Common myeloid progenitor, CD34-positive (primary cell): ENCODE results near the gene WFS1.

Experiments
- CTCF ChIA-PET: fragments of 350-600 bp; sonication (Branson Sonifier 250); formaldehyde crosslinking; loops from one replicate; lab custom pipeline; 2021; ENCODE audit warnings: antibody characterized with exemption; lab: Charles Lee
- POLR2A ChIA-PET: fragments of 350-600 bp; sonication (Branson Sonifier 250); formaldehyde crosslinking; loops from one replicate; lab custom pipeline; 2021; ENCODE audit warnings: antibody characterized with exemption; lab: Charles Lee
- DNase-seq, 3 donors: peaks; one replicate each; pipeline versions ENCODE4 v3.0.0 to v3.0.0-alpha.2; 2013
- H3K27ac ChIP-seq, 2 experiments: 1 replicate in 1 of 2; 2 replicates in 1 of 2; pipeline ENCODE4 v1.7.0; 2013; ENCODE audit warnings: inconsistent platforms in 2 of 2, low read length in 2 of 2, mild to moderate bottlenecking in 2 of 2, low read depth in 1 of 2, moderate library complexity in 1 of 2; ENCODE audit not compliant: severe bottlenecking in 2 of 2, insufficient read depth in 1 of 2, poor library complexity in 1 of 2
- H3K27me3 ChIP-seq, 5 experiments: replicated peaks in 2 of 5; 1 replicate in 3 of 5; 2 replicates in 2 of 5; pipeline versions ENCODE4 v1.6.1 to v1.7.0; 2013; ENCODE audit warnings: low read length in 4 of 5, mild to moderate bottlenecking in 2 of 5, moderate library complexity in 2 of 5, inconsistent platforms in 1 of 5; ENCODE audit not compliant: insufficient read depth in 5 of 5, control insufficient read depth in 4 of 5
- H3K36me3 ChIP-seq, 4 experiments: 1 replicate in 2 of 4; 2 replicates in 2 of 4; pipeline versions ENCODE4 v1.6.1 to v1.7.0; 2013; ENCODE audit warnings: low read length in 3 of 4, control low read depth in 1 of 4, mild to moderate bottlenecking in 1 of 4; ENCODE audit not compliant: control insufficient read depth in 4 of 4, insufficient read depth in 4 of 4
- H3K4me1 ChIP-seq, 4 experiments: 1 replicate in 3 of 4; 2 replicates in 1 of 4; pipeline versions ENCODE4 v1.6.1 to v1.7.1; 2013; ENCODE audit warnings: low read length in 3 of 4, mild to moderate bottlenecking in 3 of 4, control low read depth in 1 of 4, inconsistent platforms in 1 of 4, moderate library complexity in 1 of 4; ENCODE audit not compliant: control insufficient read depth in 4 of 4, insufficient read depth in 4 of 4; ENCODE audit errors: control extremely low read depth in 1 of 4
- H3K4me3 ChIP-seq, 7 experiments: 1 replicate in 4 of 7; 2 replicates in 3 of 7; pipeline versions ENCODE4 v1.5.1 to v1.7.0; 2013; ENCODE audit warnings: mild to moderate bottlenecking in 7 of 7, low read length in 6 of 7, moderate library complexity in 6 of 7, inconsistent platforms in 2 of 7, low read depth in 2 of 7, control low read depth in 1 of 7; ENCODE audit not compliant: insufficient read depth in 4 of 7, control insufficient read depth in 1 of 7; ENCODE audit errors: extremely low read depth in 1 of 7
- H3K9me3 ChIP-seq, 5 experiments: 1 replicate in 4 of 5; 2 replicates in 1 of 5; pipeline versions ENCODE4 v1.6.1 to v1.7.1; 2013; ENCODE audit warnings: low read length in 4 of 5, mild to moderate bottlenecking in 2 of 5, inconsistent platforms in 1 of 5, low read depth in 1 of 5, moderate library complexity in 1 of 5; ENCODE audit not compliant: control insufficient read depth in 4 of 5, insufficient read depth in 2 of 5; ENCODE audit errors: control extremely low read depth in 1 of 5
- WGBS: methylation state at CpG from one replicate; pipeline ENCODE4 v1.1.5; 2013; ENCODE audit not compliant: insufficient coverage; 5-methylcytosine and 5-hydroxymethylcytosine counted together

Gene WFS1

GRCh38 chr4:6230502-6230785 is 39.2 kb upstream of the WFS1 start:
- 67% methylated on average over 3 of the region's 3 CpGs for WGBS
- Histone ChIP-seq H3K9me3 (no peaks in the 10 kb centered on the region), H3K27me3 (peaks cover 0 to 18% (median 0%) of the 10 kb centered on the region in 5 experiments), H3K4me3 (no peak overlapping the region), H3K36me3 (no peaks in the 10 kb centered on the region), H3K4me1 (no peaks in the 10 kb centered on the region), H3K27ac (no peak overlapping the region)
- no peak for DNase-seq
- ChIA-PET CTCF (interaction anchor here (1.8 kb wide), 1 partner anchor 24 kb away, joined by 4 read pairs; no protein-coding TSS in a partner anchor), POLR2A (no interaction called here)

GRCh38 chr4:6230827-6231662 is 38.6 kb upstream of the WFS1 start:
- ChIA-PET POLR2A (no interaction called here), CTCF (interaction anchor here (0.6 to 1.8 kb wide), 3 partner anchors 20 to 235 kb away, joined by 3 to 4 read pairs (median 3); no protein-coding TSS in a partner anchor)
- H3K36me3 ChIP-seq = no peaks in the 10 kb centered on the region
- H3K27me3 ChIP-seq = peaks cover 0 to 20% (median 0%) of the 10 kb centered on the region in 5 experiments
- no peak overlapping the region for H3K27ac ChIP-seq
- WGBS = 95% methylated on average over 18 of the region's 21 CpGs
- H3K4me1 ChIP-seq = no peaks in the 10 kb centered on the region
- no peaks in the 10 kb centered on the region for H3K9me3 ChIP-seq
- no peak for DNase-seq
- H3K4me3 ChIP-seq = no peak overlapping the region

DNA sequence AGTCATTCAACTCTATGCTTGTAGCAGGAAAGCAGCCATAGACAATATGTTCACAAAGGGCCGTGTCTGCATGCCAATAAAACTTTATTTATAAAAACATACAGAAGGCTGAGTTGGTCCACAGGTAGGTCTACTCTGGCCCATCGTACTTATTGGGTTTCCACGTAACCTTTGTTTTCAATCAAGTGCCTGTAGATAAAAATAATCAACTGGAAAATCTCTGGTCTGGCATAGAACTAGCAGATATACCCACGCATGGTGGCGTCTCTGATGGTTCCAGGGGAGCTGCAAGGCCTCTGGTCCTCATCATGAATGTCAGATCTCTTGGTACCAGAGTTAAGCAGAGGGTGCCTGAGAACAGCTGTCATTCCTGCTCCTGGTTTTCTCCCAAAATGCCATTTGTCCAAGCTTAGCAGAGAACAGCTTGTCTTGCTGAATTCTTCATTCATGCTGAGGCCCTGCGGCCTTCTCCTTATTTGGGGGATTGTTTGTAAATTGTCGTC is 37.9 kb upstream of the WFS1 start:
- no peaks in the 10 kb centered on the region for H3K36me3 ChIP-seq
- CTCF ChIA-PET = interaction anchor here (0.6 to 1.8 kb wide), 3 partner anchors 19 to 234 kb away, joined by 3 to 4 read pairs (median 3); no protein-coding TSS in a partner anchor
- no peaks in the 10 kb centered on the region for H3K9me3 ChIP-seq
- H3K4me1 ChIP-seq = no peaks in the 10 kb centered on the region
- no peak overlapping the region for H3K4me3 ChIP-seq
- H3K27ac ChIP-seq = no peak overlapping the region
- no peak for DNase-seq
- POLR2A ChIA-PET = no interaction called here
- 96% methylated on average over 5 of the region's 7 CpGs for WGBS
- peaks cover 0 to 19% (median 0%) of the 10 kb centered on the region in 5 experiments for H3K27me3 ChIP-seq

- Histone ChIP-seq H3K36me3 (no peaks in the 10 kb centered on the region), H3K4me3 (no peak overlapping the region), H3K9me3 (no peaks in the 10 kb centered on the region), H3K4me1 (no peaks in the 10 kb centered on the region), H3K27me3 (peaks cover 0 to 23% (median 0%) of the 10 kb centered on the region in 5 experiments), H3K27ac (no peak overlapping the region)
- ChIA-PET CTCF (no interaction called here), POLR2A (no interaction called here)
- DNase-seq = no peak
- WGBS = 94% methylated on average over 30 of the region's 30 CpGs
These were observed 36.5 kb upstream of the WFS1 start for GRCh38 chr4:6232836-6233785.

GRCh38 chr4:6233929-6234328 is 35.7 kb upstream of the WFS1 start:
- Histone ChIP-seq H3K4me1 (no peaks in the 10 kb centered on the region), H3K27ac (no peak overlapping the region), H3K9me3 (no peaks in the 10 kb centered on the region), H3K36me3 (no peaks in the 10 kb centered on the region), H3K27me3 (peaks cover 0 to 19% (median 0%) of the 10 kb centered on the region in 5 experiments), H3K4me3 (no peak overlapping the region)
- 89% methylated on average over 6 of the region's 6 CpGs for WGBS
- DNase-seq = no peak
- ChIA-PET CTCF (no interaction called here), POLR2A (no interaction called here)

DNA sequence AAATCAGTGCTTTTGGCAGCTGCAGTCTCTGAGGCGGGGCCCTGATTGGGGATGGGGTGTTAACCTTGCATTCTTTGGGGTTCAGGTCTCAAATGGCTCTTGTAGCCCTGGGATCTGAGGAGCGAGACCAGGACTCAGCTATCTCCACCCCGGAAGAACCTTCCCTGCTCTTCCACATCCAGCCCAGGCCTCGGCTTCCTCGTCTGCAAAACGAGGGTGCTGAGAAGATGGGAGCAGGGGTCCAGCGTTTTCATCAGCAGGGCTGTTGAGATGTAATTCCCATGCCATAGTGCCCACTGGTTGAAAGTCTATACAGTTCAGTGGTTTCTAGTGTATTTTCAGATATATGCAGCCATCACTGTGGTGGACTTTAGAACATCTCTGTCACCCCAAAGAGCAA is 34.6 kb upstream of the WFS1 start:
- DNase-seq = no peak
- POLR2A ChIA-PET = no interaction called here

More for the DNA sequence above, 34.6 kb upstream of the WFS1 start:
- no peaks in the 10 kb centered on the region for H3K9me3 ChIP-seq
- H3K4me3 ChIP-seq = no peak overlapping the region
- peaks cover 0 to 19% (median 0%) of the 10 kb centered on the region in 5 experiments for H3K27me3 ChIP-seq
- 89% methylated on average over 7 of the region's 7 CpGs for WGBS
- no peaks in the 10 kb centered on the region for H3K4me1 ChIP-seq
- no peak overlapping the region for H3K27ac ChIP-seq
- no peaks in the 10 kb centered on the region for H3K36me3 ChIP-seq
- CTCF ChIA-PET = no interaction called here
